ENCODE measurements around the gene KLHL6. TPM values are rescaled to one million over a fixed set of nuclear protein-coding genes. Genes with fewer than 3 reads are reported as not detected.
A peak's percentile ranks its signal among the peaks of the same experiment; 100 is the strongest.

KLHL6 gene
- total RNA-seq, 1 donor from 2014 or later = 24.7 TPM

DNA sequence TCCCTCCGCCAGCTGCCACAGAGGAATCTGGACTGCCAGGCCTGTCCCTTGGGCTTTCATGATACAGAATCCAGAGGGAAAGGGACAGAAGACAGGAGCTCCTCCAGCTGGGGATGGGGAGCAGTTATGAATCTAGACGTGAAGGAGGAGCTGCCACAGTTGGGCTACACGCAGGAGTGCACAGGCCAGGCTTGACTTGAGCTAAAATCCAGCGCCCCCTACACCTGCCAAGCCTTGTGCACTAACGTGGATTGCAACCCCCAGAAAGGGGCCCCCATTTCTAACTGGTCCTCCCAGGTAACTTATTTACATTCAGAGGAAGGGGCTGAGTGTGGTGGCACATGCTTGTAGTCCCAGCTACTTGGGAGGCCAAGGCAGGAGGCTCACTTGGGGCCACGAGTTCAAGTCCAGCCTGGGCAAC lies 14.3 kb downstream of the KLHL6 start:
- Histone ChIP-seq H3K27ac (no peak overlapping the region), H3K4me3 (no peak overlapping the region), H3K4me1 (peaks cover 22% of the 10 kb centered on the region), H3K27me3 (no peaks in the 10 kb centered on the region), H3K36me3 (no peaks in the 10 kb centered on the region), H3K9me3 (no peaks in the 10 kb centered on the region)
- intact Hi-C loops (cut with DNase I) = no loop called here
- DNase-seq = no peak
- no peak for TF ChIP-seq CTCF (IDR thresholded peaks at IDR 0.05)
- no peak for ATAC-seq

DNA sequence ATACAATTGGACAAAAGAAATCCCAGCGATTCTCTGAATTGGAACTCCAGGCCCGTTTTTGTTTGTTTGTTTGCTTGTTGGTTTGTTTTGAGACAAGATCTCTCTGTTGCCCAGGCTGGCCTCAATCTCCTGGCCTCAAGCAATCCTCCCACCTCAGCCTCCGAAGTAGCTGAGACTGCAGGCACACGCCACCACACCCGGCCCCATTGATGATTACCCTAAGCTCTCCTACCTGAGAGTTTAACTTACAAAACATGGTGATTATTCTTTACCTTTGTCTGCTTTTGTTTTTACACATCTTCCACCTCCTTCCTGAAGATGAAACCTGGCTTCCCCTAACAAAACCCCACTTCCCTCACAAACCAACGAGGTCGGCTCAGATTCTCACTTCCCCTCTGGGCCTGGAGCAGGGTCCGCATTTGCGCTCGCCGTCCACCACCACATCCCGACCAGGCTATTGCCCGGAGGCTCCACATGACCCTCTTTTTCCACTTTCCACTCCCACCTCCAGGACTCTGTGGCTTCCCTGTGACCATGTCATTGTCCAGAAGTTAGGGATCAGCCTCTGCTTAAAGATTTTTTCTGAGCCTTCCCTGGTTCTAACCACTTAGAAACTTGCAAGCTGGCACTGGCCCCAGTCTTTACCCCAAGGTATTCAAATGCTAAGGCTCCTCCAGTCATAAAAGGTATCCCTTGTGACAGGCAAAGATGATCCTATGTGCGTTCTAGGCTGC lies 14.8 kb downstream of the KLHL6 start:
- intact Hi-C loops (cut with DNase I) = no loop called here
- peaks cover 24% of the 10 kb centered on the region for H3K4me1 ChIP-seq
- H3K27me3 ChIP-seq = no peaks in the 10 kb centered on the region
- no peaks in the 10 kb centered on the region for H3K36me3 ChIP-seq
- ATAC-seq (peak; percentile 42), DNase-seq (peak; percentile 71)
- no peaks in the 10 kb centered on the region for H3K9me3 ChIP-seq
- no peak for TF ChIP-seq CTCF (IDR thresholded peaks at IDR 0.05)
- H3K4me3 ChIP-seq = no peak overlapping the region
- H3K27ac ChIP-seq = peak overlapping the region; percentile 12

DNA sequence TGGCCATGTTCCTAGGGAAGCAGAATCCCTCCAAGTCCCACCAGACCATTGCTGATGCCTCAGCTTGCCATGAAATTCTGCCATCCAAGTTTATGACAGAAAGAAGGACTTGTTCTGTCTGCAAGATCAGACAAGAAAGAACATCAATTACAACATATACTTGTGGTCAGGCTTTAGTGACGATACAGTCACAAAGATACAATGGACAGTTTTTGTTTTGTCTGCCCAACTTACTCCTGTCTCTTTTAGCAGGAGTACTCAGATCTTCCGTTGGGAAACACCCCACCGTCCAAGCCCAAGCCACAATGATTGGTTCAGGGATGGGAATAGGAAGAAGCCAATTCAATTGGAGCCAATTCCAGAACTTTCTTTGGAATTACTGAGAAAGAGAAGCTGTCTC lies 15.7 kb downstream of the KLHL6 start:
- DNase-seq (no peak), ATAC-seq (peak; percentile 8)
- Histone ChIP-seq H3K27ac (peak overlapping the region; percentile 12), H3K27me3 (no peaks in the 10 kb centered on the region), H3K4me3 (no peak overlapping the region), H3K9me3 (no peaks in the 10 kb centered on the region), H3K4me1 (peaks cover 24% of the 10 kb centered on the region), H3K36me3 (no peaks in the 10 kb centered on the region)
- intact Hi-C loops (cut with DNase I) = no loop called here
- TF ChIP-seq CTCF (IDR thresholded peaks at IDR 0.05) = no peak

GRCh38 chr3:183538486-183538885 lies 17.0 kb downstream of the KLHL6 start:
- ATAC-seq (no peak), DNase-seq (no peak)
- no peak for TF ChIP-seq CTCF (IDR thresholded peaks at IDR 0.05)
- no peaks in the 10 kb centered on the region for H3K36me3 ChIP-seq
- H3K4me1 ChIP-seq = peaks cover 24% of the 10 kb centered on the region
- no peaks in the 10 kb centered on the region for H3K9me3 ChIP-seq
- no peak overlapping the region for H3K27ac ChIP-seq
- intact Hi-C loops (cut with DNase I) = no loop called here
- H3K4me3 ChIP-seq = no peak overlapping the region
- H3K27me3 ChIP-seq = no peaks in the 10 kb centered on the region

- intact Hi-C loops (cut with DNase I) = no loop called here
- H3K36me3 ChIP-seq = no peaks in the 10 kb centered on the region
- H3K4me1 ChIP-seq = peaks cover 24% of the 10 kb centered on the region
- DNase-seq (peak; percentile 71), ATAC-seq (peak; percentile 71)
- H3K9me3 ChIP-seq = no peaks in the 10 kb centered on the region
- no peak overlapping the region for H3K4me3 ChIP-seq
- H3K27ac ChIP-seq = no peak overlapping the region
- H3K27me3 ChIP-seq = no peaks in the 10 kb centered on the region
- TF ChIP-seq CTCF (IDR thresholded peaks at IDR 0.05) = no peak
Observed at GRCh38 chr3:183537295-183537730, 18.2 kb downstream of the KLHL6 start.
